OCI-M1 (cell line): Measurements from ENCODE around the gene RBM20.

Experiments used
- DNase-seq: peaks from one replicate; lab custom pipeline; 2025; lab: John Stamatoyannopoulos, UW

RBM20 gene

GRCh38 chr10:110811791-110812581 is 167.8 kb downstream of the RBM20 start:
- DNase-seq: no peak

DNA sequence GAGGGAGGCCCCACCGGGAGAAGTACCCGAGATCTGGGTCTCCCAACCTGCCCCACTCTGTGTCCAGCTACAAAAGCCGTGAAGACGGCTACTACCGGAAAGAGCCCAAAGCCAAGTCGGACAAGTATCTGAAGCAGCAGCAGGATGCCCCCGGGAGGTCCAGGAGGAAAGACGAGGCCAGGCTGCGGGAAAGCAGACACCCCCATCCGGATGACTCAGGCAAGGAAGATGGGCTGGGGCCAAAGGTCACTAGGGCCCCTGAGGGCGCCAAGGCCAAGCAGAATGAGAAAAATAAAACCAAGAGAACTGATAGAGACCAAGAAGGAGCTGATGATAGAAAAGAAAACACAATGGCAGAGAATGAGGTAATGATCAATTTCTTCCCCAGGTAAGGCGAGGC is 168.4 kb downstream of the RBM20 start:
- DNase-seq: no peak

DNA sequence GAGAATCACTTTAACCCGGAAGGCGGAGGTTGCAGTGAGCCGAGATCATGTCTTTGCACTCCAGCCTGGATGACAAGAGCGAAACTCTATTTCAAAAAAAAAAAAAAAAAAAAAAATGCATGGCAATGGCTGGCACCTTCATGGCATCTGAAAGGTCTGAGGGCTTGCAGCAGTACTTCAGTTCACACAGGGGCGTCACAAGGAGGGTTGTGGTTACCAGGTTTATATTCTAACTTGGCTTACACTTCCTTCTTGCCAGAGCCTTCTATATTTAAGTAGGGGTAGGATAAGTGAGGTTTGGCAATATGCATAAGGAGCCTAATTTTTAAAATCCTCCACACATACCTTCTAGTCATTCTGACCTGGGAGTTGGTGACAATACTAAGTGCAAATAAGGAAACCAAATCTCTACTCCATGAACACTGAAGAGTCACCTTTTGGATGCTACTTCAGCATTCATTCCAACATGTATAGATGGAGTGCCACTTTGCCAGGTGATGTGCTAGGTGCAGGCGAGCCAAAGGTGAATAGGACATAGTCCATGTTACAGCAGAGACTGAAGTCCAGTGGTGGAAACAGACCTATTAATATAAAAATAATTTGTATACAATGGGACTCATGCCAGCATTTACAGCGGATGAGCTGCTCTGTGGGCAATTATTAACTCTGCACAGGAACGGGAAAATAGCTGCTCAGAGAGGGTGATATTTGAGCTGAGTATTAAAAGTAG is 169.8 kb downstream of the RBM20 start:
- no peak for DNase-seq

DNA sequence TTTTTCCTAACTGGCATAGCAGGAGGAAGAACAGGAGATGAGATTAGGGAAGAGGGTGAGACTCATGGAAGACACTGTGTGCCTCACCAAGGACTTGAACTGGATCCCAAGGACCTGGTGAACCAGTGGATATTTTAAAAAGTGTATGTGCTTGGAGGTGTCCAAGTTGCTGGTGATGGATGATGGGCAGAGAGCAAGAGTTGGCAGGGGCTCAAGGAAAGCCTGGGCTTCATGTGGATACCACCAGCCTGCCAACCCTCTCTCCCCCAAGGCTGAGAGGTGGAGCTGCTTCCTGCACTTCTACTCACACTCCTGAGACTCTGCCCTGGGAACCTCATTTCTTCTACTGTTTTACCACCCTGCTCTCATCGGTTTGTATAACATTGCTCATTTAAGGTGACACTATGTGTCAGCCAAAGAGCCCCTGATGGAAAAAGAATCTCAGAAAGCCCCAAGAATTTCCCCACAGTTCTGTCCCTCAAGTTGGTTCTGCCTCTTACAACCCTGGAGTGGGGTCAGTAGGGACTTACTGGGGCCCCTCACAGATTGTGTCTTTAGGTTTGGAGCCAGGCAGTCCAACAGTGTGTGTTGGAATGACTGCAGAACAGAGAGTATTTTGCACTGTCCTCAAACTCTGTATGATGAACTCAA is 171.3 kb downstream of the RBM20 start:
- no peak for DNase-seq

GRCh38 chr10:110817614-110818013 is 173.5 kb downstream of the RBM20 start:
- DNase-seq: no peak

DNA sequence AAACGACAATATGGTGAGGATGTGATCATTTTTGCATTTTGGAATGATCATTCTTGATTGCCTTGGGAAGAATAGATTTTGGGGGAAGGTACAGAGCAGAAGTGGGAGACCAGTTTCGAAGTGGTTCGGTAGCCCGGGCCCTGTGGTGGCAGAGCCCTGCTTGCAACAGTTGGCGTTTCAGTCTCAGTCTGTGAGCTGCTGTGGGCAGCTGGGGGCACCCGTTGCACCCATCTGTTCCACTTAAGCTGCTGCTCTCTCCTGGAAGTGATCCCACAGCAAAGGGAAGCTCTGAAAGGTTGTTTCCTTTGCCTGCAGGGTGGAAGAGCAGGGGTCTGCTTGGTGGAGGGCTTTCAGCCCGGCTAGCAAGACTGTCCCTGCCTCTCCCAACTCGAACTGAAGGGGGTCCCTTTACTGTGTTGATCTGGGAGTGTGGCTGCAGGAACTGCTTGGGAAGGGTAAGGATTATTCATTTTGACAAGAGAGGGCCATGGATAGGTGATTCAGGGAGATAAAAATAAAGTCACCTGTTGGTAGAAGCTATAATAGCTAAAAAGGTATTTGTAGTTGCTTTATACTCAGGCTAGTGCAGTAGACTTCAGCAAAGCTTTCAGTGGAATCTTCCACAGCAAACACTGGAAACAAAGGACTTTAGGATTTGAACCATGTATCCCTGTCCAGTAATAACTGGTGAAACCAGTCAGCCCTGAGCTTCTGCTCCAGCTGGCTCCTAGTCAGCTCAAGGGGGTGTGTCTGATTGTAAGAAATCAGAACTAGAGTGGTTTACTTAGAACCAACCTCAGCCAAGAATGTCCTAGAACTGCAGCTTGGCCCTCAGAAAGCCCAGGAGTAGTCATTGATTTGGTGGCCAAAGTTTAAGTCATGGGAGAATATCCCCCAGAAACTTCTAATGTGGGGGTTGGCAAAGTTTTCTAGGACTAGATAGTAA is 174.4 kb downstream of the RBM20 start:
- DNase-seq: no peak

- no peak for DNase-seq
Observed at GRCh38 chr10:110820321-110820814, 176.2 kb downstream of the RBM20 start.

GRCh38 chr10:110821508-110821907 is 177.4 kb downstream of the RBM20 start:
- DNase-seq: no peak

- peak; percentile 72 for DNase-seq
Observed at GRCh38 chr10:110822035-110822711, 178.0 kb downstream of the RBM20 start.

GRCh38 chr10:110822712-110823311 is 178.7 kb downstream of the RBM20 start:
- DNase-seq: no peak

- no peak for DNase-seq
Observed at GRCh38 chr10:110824152-110824441, 180.0 kb downstream of the RBM20 start.

- no peak for DNase-seq
Observed at GRCh38 chr10:110824660-110825059, 180.5 kb downstream of the RBM20 start.

GRCh38 chr10:110825508-110825907 is 181.4 kb downstream of the RBM20 start:
- DNase-seq: no peak

- no peak for DNase-seq
Observed at GRCh38 chr10:110827410-110827809, 183.3 kb downstream of the RBM20 start.

DNA sequence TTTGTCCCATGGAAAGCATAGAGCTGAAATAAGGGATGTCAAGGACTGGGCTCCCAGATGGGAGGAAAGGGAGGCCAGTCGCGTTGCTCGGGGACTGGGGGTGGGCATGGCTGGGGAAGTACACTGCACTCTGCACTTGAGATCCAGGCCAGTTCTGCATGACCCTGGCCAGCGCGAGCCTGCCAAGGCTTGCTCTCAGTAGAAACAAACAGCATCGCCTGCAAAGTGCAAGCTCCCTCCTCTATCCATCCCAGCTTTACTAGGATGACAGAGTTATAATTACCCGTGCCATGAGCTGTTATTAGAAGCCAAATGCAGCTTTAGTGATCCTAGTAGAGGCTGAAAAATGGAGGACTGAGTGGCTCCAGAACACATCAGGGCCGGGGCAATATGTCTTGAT is 183.7 kb downstream of the RBM20 start:
- no peak for DNase-seq

DNA sequence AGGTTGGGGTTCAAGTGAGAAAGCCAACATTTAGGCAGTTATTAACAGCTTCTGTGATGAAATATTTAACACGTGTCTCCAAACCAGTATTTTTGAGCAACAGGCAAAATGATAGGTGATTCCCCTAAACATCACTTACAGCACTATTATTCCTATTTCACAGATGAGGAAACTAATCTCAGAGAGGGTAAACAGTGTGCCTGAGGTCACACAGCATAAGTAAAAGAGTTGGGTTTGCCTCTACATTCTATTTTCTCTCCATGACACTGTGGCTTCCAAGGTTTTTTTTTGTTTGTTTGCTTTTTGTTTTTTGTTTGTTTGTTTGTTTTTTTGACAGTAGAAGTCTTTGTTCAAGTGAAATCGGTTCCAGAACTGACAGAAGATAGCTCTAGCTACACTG is 184.4 kb downstream of the RBM20 start:
- DNase-seq: no peak

GRCh38 chr10:110829721-110830410 is 185.7 kb downstream of the RBM20 start:
- DNase-seq: no peak

GRCh38 chr10:110833234-110833940 is 189.3 kb downstream of the RBM20 start:
- DNase-seq: no peak

DNA sequence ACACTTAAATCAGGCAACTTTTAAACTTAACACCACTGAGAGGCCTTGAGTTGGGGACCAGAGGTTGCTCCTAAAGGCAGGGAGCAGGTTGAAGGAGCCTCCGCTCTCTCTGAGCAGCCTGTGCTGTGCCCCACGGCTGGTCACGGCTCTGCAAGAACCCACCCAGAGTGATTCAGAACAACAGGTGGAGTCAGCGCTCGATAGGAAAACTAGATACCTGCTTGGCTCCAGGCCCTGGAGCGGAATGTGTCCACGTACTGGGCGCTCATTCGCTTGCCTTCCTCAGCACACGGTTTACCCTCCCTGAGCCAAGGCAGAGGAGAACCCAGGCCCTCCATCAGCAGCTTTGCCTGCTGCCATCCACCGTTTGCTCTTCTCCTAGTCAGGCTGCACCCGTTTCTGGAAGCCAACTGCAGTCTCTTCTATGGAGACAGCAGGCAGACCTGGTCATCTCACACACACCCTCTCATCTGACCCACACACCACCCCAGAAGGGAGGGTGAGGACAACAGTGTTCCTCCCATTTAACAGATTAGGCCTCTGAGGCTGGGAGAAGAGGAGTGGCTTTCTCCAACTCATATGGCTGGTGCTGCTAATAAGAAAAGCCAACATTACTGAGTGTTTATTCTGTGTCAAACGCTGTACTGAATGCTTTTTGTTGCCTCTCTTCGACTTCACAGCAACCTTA is 189.9 kb downstream of the RBM20 start:
- DNase-seq: no peak
